GM19397 (cell line): ENCODE measurements around the gene RTN1.

Experiments used
- ATAC-seq: cut with Tn5 transposase; IDR thresholded peaks from one replicate; pipeline ENCODE4 v1.9.1; 2021; ENCODE audit warnings: mild to moderate bottlenecking, moderate library complexity; ENCODE audit not compliant: unreplicated experiment

RTN1 gene

DNA sequence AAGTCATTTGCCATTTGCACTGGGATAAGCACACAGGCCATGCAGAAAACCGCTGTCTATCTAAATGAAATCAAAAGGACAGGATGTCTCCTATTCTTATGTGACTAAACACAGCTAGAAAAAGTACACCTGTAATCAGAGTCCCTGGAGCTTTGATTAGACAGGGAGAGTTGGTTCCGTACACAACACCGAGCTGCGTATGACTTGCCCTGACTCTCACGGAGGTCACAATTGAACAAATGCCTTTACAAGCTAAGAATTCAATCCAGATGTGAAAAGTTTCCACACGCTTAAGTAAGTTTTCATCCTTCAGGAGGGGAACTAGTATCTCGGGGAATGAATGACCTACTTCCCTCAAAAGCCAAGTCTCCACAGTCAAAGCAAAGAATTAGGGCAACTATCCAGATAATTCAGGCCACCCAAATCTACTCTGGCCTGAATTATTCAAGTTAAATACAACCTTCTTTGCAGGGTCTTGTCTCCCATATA lies 67.5 kb downstream of the RTN1 start:
- ATAC-seq = no peak

DNA sequence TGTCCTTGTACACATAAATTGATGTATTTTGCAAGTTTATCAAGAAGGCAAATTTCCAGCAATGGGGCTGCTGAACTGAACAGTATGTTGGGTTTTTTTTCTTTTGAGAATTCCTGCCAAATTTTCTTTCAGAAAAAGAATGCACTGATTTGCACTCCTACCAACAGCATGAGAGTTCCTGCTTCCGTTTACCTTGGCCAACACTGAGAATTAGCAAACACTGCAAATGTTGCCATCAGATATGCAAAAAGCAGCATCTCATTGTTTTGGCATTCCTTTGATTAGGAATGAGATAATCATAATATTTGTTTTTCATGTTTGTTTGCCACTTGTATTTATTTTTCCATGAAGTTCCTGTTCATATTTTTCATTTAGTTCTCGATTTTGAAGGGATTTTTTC lies 82.4 kb downstream of the RTN1 start:
- ATAC-seq = no peak

DNA sequence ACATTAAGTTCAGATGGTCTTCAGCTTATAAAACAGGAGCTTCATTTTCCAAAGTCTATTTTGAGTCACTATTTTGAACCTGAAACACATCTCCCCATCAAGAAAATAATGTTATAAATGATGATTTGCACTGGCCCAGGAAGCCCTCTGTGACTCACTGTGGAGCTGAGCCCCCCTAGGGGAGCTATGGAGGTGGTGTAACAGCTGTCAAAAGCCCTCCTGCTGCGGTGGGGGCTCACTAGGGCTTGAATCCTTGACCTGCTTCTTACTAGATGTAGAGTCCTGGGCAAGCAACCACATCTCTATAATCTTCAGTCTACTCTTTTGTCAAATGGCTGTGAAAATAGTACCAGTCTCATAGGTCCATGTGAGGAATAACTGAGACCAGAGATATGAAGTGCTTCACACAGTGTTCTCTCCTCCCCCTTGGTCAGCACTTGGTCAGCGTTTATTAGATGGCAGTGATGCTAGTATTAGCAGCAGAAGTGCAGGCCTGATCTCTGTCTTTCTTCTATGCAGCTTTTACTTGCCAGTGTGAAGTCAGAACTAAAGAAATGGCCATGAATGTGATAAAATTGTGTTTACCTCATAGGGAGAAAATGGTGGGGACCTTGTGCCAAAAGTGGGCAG lies 83.4 kb downstream of the RTN1 start:
- no peak for ATAC-seq

DNA sequence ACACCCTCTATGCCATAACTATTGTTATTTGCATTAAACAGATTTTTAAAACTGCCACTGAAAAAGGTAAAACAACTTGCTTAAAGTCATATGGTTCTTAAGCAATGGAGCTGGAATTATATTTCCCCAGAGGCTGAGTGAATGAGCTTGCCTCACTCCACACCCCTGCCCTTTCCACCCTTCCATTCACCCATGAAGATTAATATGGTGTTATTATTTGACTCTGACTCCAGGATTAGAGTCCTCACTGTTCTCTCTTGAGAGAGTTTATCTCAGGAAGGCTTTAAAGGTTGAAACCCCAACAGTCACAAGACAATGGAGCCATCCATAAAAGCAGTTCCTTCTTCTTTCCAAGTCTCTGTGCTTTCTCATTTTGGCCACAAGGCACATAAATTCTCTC lies 84.9 kb downstream of the RTN1 start:
- ATAC-seq = no peak

DNA sequence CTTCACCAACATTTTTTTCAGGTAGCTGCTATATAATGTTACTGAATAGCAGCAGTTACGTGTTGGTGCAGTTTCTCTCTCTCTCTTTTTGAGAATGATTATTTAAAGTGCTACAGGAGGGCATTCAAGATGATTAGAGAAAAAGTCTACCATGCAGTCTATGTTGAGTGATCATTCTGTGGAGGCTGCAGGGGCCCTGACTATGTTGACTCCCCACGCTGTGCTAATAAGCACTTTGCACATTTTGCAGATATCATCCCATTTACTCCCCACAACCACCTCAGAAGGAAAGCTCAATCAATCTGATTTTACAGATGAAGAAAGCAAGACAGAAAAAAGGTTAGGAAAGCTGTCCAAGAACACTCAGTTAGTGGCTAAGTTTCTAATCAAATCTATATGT lies 87.8 kb downstream of the RTN1 start:
- no peak for ATAC-seq

DNA sequence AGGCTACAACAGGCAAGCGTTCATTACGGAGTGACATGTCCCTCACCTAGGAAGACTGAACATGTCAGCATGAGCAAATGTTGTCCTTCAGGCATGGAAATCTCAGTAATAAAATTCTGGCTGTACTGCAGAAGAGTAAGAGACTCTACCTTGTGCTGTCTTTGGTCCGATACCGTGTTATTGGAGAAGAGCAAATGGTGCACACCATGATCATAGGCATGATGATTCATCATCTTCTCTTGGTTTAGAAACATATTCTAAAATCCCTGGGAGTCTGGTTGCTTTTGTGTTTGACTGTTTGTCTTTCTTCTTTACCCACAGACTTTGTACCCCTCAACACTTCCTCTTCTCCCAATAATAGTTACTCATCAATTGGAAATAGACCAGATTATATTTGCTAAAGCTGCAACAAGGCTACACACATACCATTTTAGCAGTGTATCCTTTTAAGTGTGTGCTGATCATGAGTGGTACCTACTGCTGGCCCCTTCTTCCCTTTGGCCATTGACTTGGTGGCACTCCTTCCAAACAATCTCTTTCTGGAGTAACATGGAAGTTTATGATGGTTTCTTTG lies 93.5 kb downstream of the RTN1 start:
- ATAC-seq = no peak

DNA sequence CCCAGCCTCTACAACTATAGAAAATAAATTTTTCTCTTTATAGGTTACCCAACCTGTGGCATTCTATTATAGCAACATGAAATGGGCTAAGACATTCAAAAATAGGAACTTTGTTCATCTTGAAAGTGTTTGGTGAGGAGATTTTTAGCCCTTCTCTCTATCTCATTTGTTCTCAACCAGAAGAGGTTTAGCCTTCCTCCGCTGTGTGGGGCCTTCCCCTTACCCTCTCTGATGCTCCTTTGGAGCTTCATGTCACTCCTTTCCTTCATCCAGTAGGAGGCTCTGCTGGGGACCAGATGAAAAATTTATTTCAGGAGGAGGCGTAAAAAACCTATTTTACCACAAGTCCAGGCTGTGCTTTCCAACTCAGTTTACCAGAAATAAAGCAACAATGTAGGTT lies 94.1 kb downstream of the RTN1 start:
- ATAC-seq = no peak

DNA sequence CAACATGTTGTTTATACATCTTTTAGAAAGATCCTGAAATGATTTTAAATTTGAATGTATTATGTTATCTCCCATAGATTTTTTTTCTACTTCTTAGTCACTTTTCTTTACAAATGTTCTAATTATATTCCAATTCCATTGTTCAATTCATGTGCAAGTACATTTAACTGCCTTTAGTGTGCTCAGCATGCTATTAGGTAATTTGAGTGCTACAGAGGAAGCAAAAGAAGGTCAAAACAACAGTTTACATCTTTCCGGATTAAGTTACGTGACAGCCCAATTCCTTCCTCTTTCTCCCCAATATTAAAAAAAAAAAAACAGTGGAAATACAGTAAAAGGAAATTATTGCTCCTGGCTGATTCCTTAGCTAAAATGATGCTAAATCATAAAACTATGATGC lies 98.3 kb downstream of the RTN1 start:
- ATAC-seq = no peak

DNA sequence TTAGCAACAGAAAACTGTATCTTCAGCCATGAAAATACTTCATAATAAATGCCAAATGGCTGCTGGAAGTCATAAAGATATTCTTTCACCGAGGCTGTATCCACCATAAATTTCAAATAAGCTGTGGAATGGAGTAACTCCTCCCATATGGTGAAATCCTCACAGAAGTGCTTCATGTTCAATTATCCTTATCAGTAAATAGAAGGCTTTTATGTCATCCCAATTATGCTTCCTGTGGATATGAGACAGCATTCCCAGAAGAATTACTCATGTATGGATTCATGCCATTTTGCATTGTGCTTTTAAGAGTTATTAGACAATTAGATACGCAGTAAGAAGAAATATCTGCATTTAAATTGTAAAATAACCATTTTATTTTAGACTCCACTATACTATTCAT lies 99.0 kb downstream of the RTN1 start:
- ATAC-seq = no peak

DNA sequence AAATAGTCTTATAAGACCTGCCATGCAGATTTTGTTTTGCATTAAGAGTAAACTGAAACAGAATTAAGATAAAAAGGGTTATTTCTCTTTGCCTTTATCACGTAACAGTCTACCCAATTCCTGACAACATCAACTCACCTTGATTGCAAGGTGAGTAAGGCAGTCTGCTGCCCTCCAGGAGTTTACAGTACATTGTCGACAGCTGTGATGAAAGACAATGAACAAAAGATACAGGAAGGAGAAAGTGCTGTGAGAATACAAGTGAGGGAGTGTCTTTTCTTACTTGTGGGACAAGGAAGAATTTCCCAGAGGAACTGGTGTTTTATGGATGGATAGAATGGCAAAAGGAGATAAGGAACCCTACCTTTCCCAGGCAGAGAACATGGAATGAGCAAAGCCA lies 101.0 kb downstream of the RTN1 start:
- no peak for ATAC-seq

DNA sequence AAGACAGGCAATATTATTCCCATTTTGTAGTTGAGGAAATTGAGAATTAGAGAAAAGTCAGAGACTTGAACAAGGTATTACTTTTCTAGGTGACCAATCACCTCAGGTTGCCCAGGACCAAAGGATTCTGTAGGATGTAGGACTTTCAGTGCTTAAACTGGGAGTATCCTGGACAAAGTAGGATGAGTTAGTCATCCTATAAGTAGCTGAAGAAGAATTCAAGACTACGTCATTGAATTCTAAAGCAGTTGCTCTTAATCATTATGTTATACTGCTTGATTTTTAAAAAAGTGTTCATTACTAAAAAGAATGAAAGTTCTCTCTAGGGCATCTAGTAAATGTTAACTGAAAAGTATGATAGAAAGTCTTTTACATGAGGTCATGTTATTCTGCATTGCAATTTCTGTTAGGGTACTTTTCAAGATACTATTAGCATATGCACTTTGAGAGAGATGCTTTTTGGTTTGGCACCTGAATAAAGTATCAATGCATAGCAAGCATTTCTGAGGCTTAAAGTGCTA lies 101.7 kb downstream of the RTN1 start:
- ATAC-seq = no peak

DNA sequence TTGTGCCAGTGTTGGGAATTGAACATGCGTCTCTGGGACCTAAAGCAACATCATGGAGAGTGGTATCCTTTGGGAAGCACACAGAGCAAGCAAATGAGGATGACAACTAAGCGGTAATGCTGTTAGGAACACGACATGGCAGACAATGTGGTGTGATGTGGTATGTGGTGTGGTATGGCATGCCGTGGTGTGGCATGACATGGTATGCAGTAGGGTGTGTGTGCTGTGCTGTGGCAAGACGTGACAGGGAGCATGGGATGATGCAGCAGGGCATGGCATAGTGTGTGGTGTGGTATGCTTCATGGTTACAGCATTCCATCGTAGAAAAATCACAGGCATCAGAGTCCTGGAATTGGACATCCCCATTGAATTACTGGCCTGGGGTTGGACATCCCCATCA lies 108.7 kb downstream of the RTN1 start:
- no peak for ATAC-seq

DNA sequence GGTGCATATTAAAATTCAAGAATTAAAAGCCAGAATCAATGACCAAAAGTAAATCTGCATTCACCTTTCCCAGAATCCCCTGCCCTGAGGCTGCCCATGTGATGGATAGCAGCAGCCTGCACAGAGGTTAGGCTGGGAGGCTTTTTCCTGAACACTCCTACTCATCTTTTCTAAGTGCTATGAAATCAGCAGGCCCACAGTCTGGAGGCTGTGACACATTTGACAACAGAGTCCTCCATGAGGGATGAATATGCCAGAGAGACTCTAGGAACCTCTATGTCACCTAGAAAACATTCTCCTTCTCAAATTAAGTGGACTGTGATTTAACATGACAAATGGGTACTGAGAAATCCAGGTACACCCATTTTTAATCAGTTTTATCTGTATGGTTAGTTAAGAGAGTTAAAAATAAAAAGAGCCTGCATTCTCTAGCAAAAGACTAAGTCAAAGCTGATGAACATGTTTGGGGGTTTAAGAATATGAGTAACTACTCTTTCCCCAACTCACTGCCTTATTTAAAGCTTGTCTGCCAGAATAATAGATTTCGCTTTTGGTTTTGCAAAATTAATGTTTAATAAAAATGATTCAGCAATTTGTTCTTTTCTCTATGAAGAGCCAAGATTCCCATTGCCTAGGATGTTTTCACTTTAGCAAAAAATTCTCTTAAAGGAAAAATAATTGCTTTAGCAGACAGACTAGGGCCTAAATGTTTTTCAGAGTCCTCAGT lies 115.0 kb downstream of the RTN1 start:
- no peak for ATAC-seq

DNA sequence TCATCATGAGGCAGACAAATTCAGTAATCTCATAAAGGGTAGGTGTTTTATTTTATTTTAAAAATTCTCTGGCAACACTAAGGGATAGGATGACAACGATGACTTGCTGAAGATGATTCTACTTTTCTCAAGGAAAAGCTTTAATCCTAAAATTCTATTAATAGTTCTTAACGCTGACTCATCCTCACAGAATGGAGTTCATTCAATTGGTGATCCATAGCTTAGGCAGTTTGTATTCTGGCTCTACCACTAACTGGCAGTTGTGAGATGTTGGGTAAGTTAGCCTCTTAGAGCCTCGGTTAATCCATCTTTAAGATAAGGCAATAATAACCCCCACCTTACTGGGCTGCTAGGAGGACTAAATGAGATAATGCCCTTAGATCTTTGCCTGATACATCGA lies 116.3 kb downstream of the RTN1 start:
- no peak for ATAC-seq

DNA sequence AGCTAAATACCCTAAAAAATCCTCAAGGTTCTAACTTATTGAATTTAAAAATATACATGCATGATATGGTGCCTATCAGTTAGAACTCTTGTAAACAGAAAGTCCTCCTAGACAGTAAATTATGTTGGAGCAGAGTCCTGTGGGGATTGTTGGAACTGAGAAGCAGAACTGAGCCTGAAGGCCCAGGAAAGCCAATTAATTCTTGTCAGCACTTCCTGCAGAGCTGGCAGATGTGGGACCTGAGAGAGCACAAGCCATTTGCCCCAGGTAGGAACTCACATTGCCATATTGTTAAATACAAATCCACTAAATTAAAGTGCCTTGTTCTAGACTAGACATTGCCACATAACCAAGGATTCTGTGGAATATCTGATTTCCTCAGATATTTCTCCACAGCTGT lies 117.1 kb downstream of the RTN1 start:
- ATAC-seq = no peak

DNA sequence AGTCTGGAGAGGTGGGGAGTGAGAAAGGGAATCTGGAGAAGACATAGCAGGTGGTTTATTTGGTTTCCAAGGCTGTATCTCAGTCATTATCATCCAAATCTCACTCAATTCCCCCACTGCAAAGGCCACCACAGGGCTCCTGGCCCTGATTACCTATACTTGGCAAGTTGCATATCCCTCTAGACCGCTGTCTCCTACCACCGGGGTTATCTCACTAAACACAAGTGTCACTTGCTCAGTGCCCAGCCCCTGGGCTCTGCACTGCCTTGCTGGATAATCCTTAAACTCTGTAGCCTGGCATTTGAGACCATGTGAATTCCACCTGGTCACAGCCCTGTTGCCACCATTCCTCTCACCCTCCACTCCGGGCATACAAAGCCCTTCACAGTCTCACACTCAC lies 119.0 kb downstream of the RTN1 start:
- ATAC-seq = no peak

DNA sequence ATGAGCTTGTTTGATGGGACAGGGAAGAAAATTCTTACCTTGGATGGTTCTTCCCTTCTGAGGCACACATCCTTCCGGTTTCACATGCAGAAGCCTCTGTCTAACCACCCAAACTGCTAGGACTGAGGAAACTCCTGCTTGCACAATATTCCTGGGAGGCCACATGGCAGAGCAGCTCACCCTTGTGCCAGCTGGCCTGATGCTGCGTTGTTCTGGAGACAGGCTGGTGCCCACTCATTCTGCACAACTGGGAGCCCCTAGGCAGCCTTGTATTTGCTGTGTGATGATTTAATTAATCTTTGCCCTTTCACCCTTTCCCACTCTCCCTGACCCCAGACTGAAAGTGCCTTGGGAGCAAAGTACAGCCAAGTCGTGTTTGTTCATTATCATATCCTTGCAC lies 130.8 kb downstream of the RTN1 start:
- no peak for ATAC-seq

DNA sequence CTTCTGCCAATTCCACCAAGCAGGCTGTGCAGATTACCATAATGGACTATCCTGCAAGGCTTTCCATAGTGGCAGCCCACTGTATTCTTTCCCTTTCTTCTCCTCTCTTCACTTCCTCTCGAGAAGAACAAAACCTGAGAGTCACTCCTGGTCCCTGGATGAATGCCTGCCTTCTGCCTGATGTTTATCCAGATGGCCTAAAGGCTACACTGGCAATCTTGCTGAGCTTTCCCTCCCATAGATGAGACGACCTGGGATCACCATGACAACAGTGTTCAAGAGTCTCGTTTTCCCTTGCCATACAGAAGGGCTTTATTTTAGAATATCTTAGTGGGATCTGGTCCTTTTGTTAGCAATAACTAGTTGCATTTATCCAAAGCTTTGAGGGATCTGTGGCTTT lies 142.3 kb downstream of the RTN1 start:
- no peak for ATAC-seq

DNA sequence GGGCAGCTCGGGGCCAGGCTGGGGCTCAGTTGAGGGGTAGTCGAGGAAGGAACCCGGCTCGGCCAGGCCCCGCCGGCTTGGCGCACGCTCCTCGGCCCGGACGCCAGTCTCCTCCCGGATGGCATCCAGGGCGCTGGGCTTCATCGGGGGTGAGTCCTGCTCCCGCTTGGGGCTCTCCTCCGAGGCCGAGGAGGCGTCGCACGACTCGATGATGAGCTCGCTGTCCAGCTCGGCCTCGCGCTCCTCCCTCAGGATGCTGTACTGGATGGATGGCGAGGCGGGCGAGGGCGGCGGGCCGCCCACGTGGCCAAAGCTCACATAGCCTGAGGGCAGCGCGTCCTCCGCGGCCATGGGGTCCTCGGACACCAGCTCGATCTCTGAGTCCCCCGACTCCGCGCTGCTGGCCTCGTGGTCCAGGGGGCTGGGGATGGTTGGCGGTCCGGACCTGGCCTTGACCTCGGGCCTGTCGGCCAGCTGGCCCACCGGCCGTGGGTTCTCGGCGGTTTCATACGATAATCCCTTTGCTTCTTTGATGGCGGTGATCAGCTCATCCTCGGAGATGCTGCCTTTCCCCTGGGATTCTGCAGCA lies 143.4 kb downstream of the RTN1 start:
- no peak for ATAC-seq

DNA sequence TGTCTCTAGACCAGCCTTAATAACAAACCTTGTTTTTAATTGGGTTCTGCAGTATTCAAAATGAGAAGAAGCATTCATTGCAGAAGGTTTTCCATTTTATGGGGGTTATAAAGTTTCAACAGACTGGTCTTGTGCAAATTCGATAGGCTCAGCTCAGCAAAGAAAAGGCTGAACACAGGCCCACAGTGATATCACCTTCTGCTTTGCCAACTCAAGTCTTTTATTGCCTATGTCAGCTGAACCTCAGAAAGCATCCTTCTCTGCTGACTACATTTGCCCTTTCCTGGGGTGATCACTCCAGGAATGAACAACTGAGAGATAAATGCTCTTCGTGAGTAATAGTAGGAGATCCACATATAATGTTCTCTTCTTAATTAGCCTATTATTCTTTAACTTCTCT lies 159.5 kb downstream of the RTN1 start:
- ATAC-seq = no peak

DNA sequence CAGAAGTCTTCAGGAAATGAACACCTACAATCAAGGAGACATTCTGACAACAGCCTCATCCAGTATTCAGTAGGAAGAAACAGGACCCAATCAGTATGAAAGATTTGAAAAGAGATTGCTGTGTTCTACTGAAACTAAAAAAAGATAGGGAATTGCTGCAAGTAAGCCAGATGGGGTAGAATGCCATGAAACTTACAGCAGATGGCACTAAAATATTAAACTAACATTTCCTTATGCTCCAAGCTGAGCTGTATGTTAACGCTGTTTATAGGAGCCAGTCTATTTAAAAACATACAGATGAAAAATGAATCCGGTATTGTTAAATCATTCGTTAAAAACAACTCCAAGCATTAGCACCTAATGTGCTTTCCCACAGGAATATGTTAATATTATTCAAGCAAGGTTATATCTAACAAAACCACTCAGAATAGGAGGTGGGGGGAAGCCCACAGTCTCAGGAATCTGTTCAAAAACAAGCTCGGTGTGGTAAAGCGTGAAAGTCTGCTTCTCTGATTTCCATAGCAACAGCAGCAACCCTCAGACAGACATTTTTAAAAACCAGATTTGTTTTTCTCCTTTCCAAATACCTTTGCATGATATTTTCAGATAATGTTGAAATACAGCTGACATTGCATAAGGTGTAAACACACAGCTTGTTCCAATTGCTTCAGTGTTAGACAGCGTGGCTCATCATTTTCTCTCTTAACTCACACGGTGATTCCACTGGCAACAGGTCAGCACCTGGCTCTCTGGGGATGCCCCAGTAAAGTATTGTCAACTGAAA lies 162.6 kb downstream of the RTN1 start:
- no peak for ATAC-seq
